Esophagus (tissue), 2 donors: ENCODE data around the gene IFNAR2. TPM values are rescaled to one million over a fixed set of nuclear protein-coding genes. Genes with fewer than 3 reads are reported as not detected.
"Not testable (repeated sequence)": the region's sequence is repeated elsewhere in the genome, so short reads cannot be mapped to it uniquely, and the experiment has no call there.

Experiments used
- H3K27ac ChIP-seq, 2 donors: one replicate each; pipeline ENCODE4 v1.5.1; 2013; ENCODE audit warnings: low read depth in 2 of 2, mild to moderate bottlenecking in 2 of 2, inconsistent platforms in 1 of 2, low read length in 1 of 2, moderate library complexity in 1 of 2
- H3K27me3 ChIP-seq, 2 donors: one replicate each; pipeline ENCODE4 v1.6.1; 2013; ENCODE audit warnings: low read length in 2 of 2, control low read depth in 1 of 2, mild to moderate bottlenecking in 1 of 2; ENCODE audit not compliant: insufficient read depth in 2 of 2, control insufficient read depth in 1 of 2
- H3K36me3 ChIP-seq, 2 donors: one replicate each; pipeline ENCODE4 v1.6.1; 2013; ENCODE audit warnings: low read length in 1 of 2; ENCODE audit not compliant: control insufficient read depth in 2 of 2, insufficient read depth in 2 of 2
- H3K4me1 ChIP-seq, 2 donors: one replicate each; pipeline ENCODE4 v1.6.1; 2013; ENCODE audit warnings: low read length in 1 of 2; ENCODE audit not compliant: control insufficient read depth in 2 of 2, insufficient read depth in 2 of 2
- H3K4me3 ChIP-seq, 2 donors: one replicate each; pipeline ENCODE4 v1.5.1; 2013; ENCODE audit warnings: low read length in 2 of 2, mild to moderate bottlenecking in 2 of 2, low read depth in 1 of 2, moderate library complexity in 1 of 2
- H3K9me3 ChIP-seq, 2 donors: one replicate each; pipeline ENCODE4 v1.6.1; 2013; ENCODE audit warnings: mild to moderate bottlenecking in 2 of 2, low read depth in 1 of 2, low read length in 1 of 2, moderate library complexity in 1 of 2; ENCODE audit not compliant: control insufficient read depth in 2 of 2, insufficient read depth in 1 of 2
- WGBS, 2 donors: extraction: QIAGEN DNeasy Blood & Tissue Kit; methylation state at CpG; one replicate each; pipeline ENCODE4 v1.1.7; 2013; 5-methylcytosine and 5-hydroxymethylcytosine counted together
- polyA plus RNA-seq, 2 donors: library from polyadenylated mRNA; stranded (reverse); fragments of 200-250 nt; gene quantifications; one replicate each; pipeline ENCODE4 v1.2.3, GENCODE V29; 2013
- donor health status: healthy with polysubstance abuse.
- donor health status: Bipolar disorder and iron deficiency.

IFNAR2 gene
- polyA plus RNA-seq, 2 donors, result 4.5 to 7.2 TPM

DNA sequence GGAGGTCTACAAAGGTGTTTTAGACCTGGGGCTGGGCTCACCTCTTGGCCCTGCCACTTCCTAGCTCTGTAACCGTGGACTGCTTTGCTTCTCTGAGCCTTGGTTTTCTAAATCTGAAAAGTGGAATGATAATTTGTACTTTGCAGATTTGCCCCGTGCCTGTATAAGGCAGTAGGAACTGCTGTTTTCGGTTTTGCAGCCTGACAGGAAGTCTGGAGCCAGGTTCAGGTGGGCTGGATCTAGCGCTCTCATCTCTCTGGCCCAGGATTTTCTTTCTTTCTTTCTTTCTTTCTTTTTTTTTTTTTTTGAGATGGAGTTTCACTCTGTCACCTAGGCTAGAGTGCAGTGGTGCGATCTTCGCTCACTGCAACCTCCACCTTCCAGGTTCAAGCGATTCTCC lies 17.2 kb downstream of the IFNAR2 start:
- Histone ChIP-seq H3K27me3 (no peaks in the 10 kb centered on the region), H3K36me3 (peaks cover 10 to 18% of the 10 kb centered on the region in 2 donors), H3K4me3 (no peak overlapping the region), H3K27ac (no peak overlapping the region), H3K9me3 (no peaks in the 10 kb centered on the region), H3K4me1 (no peaks in the 10 kb centered on the region)
- WGBS, 2 donors, result 91 to 93% methylated on average over 7 of the region's 7 CpGs

DNA sequence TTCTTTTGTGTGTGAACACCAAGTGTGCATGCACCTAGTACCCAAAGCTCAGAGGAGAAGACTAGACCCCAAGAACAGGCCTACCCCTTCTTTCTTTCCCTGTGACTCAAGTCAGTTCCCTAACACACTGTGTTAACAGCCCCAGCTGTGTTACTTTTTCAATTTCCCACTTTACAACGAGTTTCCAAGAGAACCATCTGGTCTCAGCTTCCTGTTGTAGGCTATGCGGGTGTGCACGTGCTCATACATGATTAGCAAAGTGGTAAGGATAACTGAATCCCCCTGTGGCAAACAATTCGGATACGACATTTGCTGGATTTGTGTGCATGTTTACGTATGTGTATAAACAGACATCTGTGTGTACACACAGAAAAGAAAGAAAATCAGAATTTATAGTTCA lies 17.9 kb downstream of the IFNAR2 start:
- WGBS, 2 donors, result 61 to 73% methylated on average over 6 of the region's 6 CpGs
- no peaks in the 10 kb centered on the region for H3K27me3 ChIP-seq
- peaks cover 10 to 18% of the 10 kb centered on the region in 2 donors for H3K36me3 ChIP-seq
- no peak overlapping the region for H3K4me3 ChIP-seq
- H3K9me3 ChIP-seq, result no peaks in the 10 kb centered on the region
- H3K27ac ChIP-seq, result no peak overlapping the region
- no peaks in the 10 kb centered on the region for H3K4me1 ChIP-seq

DNA sequence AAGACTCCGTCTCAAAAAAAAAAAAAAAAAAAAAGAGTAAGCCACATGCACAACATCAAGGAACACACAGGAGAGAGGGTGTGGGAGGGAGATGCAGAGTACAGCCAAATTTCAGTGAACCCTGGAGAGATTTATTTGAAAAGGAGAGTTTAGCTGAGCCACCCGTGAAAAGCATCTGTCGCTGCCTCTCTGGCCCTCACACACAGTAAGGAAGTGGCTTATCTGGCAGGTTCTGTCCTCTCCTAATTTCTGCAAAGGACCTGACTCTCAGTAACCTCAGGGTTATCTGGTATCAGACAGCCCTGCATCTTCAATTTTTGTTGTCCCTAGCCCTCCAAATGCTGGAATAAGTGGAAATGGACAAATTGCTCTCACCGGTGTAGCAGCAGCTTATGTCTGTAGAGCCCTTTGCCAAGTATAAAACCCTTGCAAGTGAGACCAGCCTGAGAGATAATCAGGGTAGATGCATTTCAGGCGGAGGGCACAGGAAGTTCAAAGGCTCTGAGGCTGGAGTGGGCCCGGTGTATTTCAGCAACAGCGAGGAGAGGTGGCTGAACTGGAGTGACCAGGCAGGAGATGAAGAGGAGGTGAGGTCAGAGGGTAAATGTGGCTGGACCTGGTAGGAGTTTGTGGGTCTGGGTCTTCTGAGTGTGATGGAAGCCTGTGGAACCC lies 19.7 kb downstream of the IFNAR2 start:
- Histone ChIP-seq H3K4me1 (no peaks in the 10 kb centered on the region), H3K27me3 (no peaks in the 10 kb centered on the region), H3K9me3 (no peaks in the 10 kb centered on the region), H3K27ac (no peak overlapping the region), H3K36me3 (peaks cover 16 to 18% of the 10 kb centered on the region in 2 donors), H3K4me3 (no peak overlapping the region)
- WGBS, 2 donors, result 83 to 87% methylated on average over 7 of the region's 7 CpGs

GRCh38 chr21:33251119-33251518 lies 21.4 kb downstream of the IFNAR2 start:
- no peak overlapping the region for H3K27ac ChIP-seq
- no peak overlapping the region for H3K4me3 ChIP-seq
- peaks cover 14 to 16% of the 10 kb centered on the region in 2 donors for H3K36me3 ChIP-seq
- no peaks in the 10 kb centered on the region for H3K4me1 ChIP-seq
- H3K27me3 ChIP-seq, result no peaks in the 10 kb centered on the region
- no peaks in the 10 kb centered on the region for H3K9me3 ChIP-seq
- 89 to 94% methylated on average over 2 of the region's 2 CpGs for WGBS, 2 donors

- not testable (repeated sequence) for H3K4me1 ChIP-seq, H3K9me3 ChIP-seq, H3K4me3 ChIP-seq, H3K27me3 ChIP-seq, H3K27ac ChIP-seq
- H3K36me3 ChIP-seq, result peaks cover 6 to 15% of the 10 kb centered on the region in 2 donors
- 88 to 90% methylated on average over 6 of the region's 6 CpGs for WGBS, 2 donors
These were observed 23.6 kb downstream of the IFNAR2 start for GRCh38 chr21:33253382-33253781.

DNA sequence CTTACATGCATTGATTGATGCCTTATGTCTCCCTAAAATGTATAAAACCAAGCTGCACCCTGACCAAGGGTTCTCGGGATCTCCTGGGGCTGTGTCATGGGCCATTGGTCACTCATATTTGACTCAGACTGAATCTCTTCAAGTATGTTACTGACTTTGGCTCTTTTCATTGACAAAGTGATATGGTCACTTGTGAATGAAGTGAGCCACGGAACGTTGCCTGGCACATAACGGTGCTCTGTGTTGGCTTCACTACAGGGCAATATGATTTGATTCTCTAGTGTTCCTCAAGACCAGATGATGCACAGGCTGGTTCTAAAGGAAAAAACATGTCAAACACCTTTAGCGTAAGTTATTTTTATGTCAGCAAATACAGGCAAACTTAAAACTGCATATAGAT lies 25.0 kb downstream of the IFNAR2 start:
- WGBS, 2 donors, result 95 to 98% methylated on average over 5 of the region's 5 CpGs
- peaks cover 6 to 12% of the 10 kb centered on the region in 2 donors for H3K36me3 ChIP-seq

DNA sequence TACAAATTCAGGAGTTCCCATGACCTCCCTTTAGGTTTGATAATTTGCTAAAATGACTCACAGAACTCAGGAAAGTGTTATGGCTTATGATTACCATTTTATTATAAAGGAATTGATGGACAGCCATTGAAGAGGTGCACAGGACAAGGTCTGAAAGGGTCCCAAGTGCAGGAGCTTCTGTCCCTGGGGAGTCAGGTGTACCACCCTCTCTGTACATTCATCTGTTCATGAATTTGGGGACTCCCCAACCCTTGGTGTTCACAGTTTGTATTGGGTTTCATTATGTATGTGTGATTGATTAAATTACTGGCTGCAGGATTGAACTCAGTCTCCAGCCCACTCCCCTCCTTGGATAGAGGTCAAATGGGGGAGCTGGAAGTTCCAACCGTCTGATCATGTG lies 25.7 kb downstream of the IFNAR2 start:
- H3K27ac ChIP-seq, result no peak overlapping the region
- H3K4me1 ChIP-seq, result no peaks in the 10 kb centered on the region
- H3K4me3 ChIP-seq, result no peak overlapping the region
- H3K9me3 ChIP-seq, result no peaks in the 10 kb centered on the region
- no peaks in the 10 kb centered on the region for H3K27me3 ChIP-seq
- H3K36me3 ChIP-seq, result peaks cover 6 to 11% of the 10 kb centered on the region in 2 donors
- 51 to 68% methylated on average over 1 of the region's 1 CpG for WGBS, 2 donors

More for the DNA sequence above, 25.0 kb downstream of the IFNAR2 start:
- Histone ChIP-seq H3K4me1 (no peaks in the 10 kb centered on the region), H3K4me3 (no peak overlapping the region), H3K27ac (no peak overlapping the region), H3K27me3 (no peaks in the 10 kb centered on the region), H3K9me3 (no peaks in the 10 kb centered on the region)

DNA sequence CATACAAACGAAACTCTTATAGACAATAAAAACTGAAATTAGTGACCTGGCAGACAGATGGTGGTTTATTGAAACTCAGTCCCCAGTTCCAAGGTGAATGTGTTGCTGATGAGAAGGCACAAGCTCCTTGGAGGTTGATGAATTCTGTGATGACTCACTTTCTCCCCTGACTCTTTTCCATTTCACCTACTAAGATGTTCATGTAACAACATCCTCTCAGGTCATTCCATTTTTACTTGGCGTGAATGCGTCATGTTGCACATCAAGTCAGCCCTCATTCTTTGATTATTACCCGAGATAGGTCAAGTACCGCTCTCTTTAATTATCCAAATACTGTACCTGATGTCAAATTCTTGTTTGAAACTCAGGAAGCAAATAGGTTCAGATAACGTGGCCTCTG lies 26.3 kb downstream of the IFNAR2 start:
- 84 to 89% methylated on average over 6 of the region's 6 CpGs for WGBS, 2 donors
- peaks cover 6 to 11% of the 10 kb centered on the region in 2 donors for H3K36me3 ChIP-seq

GRCh38 chr21:33257094-33257803 lies 27.5 kb downstream of the IFNAR2 start:
- no peaks in the 10 kb centered on the region for H3K27me3 ChIP-seq
- H3K4me1 ChIP-seq, result no peaks in the 10 kb centered on the region
- no peaks in the 10 kb centered on the region for H3K9me3 ChIP-seq
- H3K36me3 ChIP-seq, result peaks cover 6 to 11% of the 10 kb centered on the region in 2 donors
- 96% methylated on average over 18 of the region's 18 CpGs for WGBS, 2 donors
- no peak overlapping the region for H3K27ac ChIP-seq
- no peak overlapping the region for H3K4me3 ChIP-seq

More for the DNA sequence above, 26.3 kb downstream of the IFNAR2 start:
- H3K27me3 ChIP-seq, result no peaks in the 10 kb centered on the region
- H3K4me1 ChIP-seq, result no peaks in the 10 kb centered on the region
- no peak overlapping the region for H3K27ac ChIP-seq
- H3K4me3 ChIP-seq, result no peak overlapping the region
- no peaks in the 10 kb centered on the region for H3K9me3 ChIP-seq

GRCh38 chr21:33258475-33258874 lies 28.7 kb downstream of the IFNAR2 start:
- Histone ChIP-seq H3K36me3 (peaks cover 0 to 11% of the 10 kb centered on the region in 2 donors), H3K4me3 (no peak overlapping the region)
- 80% methylated on average over 9 of the region's 9 CpGs for WGBS, 2 donors

More at GRCh38 chr21:33258475-33258874, 28.7 kb downstream of the IFNAR2 start:
- no peaks in the 10 kb centered on the region for H3K27me3 ChIP-seq
- no peaks in the 10 kb centered on the region for H3K9me3 ChIP-seq
- no peak overlapping the region for H3K27ac ChIP-seq
- no peaks in the 10 kb centered on the region for H3K4me1 ChIP-seq
